B cell (primary cell): Measurements from ENCODE around the gene EIF4A3.

ENCODE experiments used
- EZH2 ChIP-seq: IDR thresholded peaks from 2 replicates; pipeline ENCODE4 v1.6.1; 2012; ENCODE audit warnings: borderline replicate concordance, low read depth, mild to moderate bottlenecking, moderate library complexity, low read length; ENCODE audit not compliant: insufficient read depth, poor library complexity, severe bottlenecking
- TF ChIP-seq, protein P1 (sequence below): fragments of 200-600 bp; IDR thresholded peaks from one replicate; pipeline ENCODE4 v1.8.0; 2022; ENCODE audit warnings: antibody characterized with exemption, mild to moderate bottlenecking

DNA sequence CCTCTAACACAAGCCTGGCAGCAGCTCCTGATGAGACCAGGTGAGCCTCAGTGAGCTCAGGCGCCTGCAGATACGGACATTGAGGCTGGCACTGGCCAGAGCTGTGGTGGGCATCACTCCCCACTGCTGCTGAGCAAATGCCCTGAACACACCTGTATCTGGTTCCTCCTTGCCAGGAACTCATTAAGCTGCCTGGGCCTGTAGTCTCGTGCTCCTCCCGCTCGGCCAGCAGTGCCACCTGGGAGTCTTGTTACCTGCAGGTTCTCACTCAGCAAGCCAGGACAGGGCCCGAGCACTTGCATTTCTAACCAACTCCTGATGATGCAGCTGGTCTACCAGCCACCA, 13.3 kb downstream of the EIF4A3 start:
- TF ChIP-seq, protein P1, sequence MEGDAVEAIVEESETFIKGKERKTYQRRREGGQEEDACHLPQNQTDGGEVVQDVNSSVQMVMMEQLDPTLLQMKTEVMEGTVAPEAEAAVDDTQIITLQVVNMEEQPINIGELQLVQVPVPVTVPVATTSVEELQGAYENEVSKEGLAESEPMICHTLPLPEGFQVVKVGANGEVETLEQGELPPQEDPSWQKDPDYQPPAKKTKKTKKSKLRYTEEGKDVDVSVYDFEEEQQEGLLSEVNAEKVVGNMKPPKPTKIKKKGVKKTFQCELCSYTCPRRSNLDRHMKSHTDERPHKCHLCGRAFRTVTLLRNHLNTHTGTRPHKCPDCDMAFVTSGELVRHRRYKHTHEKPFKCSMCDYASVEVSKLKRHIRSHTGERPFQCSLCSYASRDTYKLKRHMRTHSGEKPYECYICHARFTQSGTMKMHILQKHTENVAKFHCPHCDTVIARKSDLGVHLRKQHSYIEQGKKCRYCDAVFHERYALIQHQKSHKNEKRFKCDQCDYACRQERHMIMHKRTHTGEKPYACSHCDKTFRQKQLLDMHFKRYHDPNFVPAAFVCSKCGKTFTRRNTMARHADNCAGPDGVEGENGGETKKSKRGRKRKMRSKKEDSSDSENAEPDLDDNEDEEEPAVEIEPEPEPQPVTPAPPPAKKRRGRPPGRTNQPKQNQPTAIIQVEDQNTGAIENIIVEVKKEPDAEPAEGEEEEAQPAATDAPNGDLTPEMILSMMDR = no peak
- TF ChIP-seq EZH2 = no peak
